Measurements from ENCODE around the gene IGHMBP2.

DNA sequence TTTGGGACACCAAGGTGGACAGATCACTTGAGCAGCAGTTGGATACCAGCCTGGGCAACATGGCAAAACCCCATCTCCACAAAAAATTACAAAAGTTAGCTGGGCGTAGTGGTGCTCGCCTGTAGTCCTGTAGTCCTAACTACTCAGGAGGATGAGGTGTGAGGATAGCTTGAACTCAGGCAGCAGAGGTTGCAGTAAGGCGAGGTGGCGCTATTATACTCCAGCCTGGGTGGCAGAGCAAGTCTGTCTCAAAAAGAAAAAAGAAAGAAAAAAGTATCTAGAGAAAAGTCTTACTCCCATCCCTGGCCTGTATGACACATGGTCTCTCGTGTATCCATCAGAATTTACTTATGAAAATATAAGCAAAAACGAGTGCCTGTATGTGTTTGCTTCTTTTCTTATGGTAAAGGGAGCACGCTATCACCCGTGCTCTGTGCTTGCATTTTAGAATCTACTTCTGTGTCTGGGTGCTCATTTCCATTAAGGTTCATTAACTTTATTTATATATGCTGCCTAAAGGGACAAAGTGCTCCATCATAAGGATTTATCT lies 46.6 kb upstream of the IGHMBP2 start:
- no peak for TF ChIP-seq CTCF (IDR thresholded peaks at IDR 0.05)
- no peak for TF ChIP-seq POLR2A (IDR thresholded peaks at IDR 0.05)
- no peak for TF ChIP-seq POLR2AphosphoS5 (IDR thresholded peaks at IDR 0.05)
- no peak for TF ChIP-seq EP300 (IDR thresholded peaks at IDR 0.05)

Data from suprapubic skin (tissue), 4 donors.